KMS-11 (cell line): Measurements from ENCODE around the gene IL21R.

Experiments used
- H2AFZ ChIP-seq: fragments of 200-600 bp; sonication (generic); 2 replicates; pipeline ENCODE4 v1.6.1; 2016; ENCODE audit warnings: antibody characterized with exemption, mixed run types, low read depth
- H3K27ac ChIP-seq: fragments of 200-600 bp; sonication (generic); 2 replicates; pipeline ENCODE4 v1.6.1; 2016; ENCODE audit warnings: mild to moderate bottlenecking, mixed run types
- H3K27me3 ChIP-seq: fragments of 200-600 bp; sonication (generic); 2 replicates; pipeline ENCODE4 v1.6.1; 2017; ENCODE audit warnings: mild to moderate bottlenecking, low read depth, mixed run types, moderate library complexity; ENCODE audit not compliant: insufficient read depth
- H3K36me3 ChIP-seq: fragments of 200-600 bp; sonication (generic); 2 replicates; pipeline ENCODE4 v1.6.1; 2017; ENCODE audit warnings: mild to moderate bottlenecking, mixed run types; ENCODE audit not compliant: insufficient read depth
- H3K4me1 ChIP-seq: fragments of 200-600 bp; sonication (generic); 2 replicates; pipeline ENCODE4 v1.6.1; 2016; ENCODE audit warnings: mild to moderate bottlenecking, low read depth, mixed run types; ENCODE audit not compliant: poor library complexity, severe bottlenecking
- H3K4me2 ChIP-seq: fragments of 200-600 bp; sonication (generic); 2 replicates; pipeline ENCODE4 v1.7.0; 2016; ENCODE audit warnings: mild to moderate bottlenecking, mixed run types
- H3K4me3 ChIP-seq: fragments of 200-600 bp; sonication (generic); IDR thresholded peaks from 2 replicates; pipeline ENCODE4 v1.6.1; 2017; ENCODE audit warnings: low read depth, low read length, mixed read lengths; ENCODE audit not compliant: insufficient read depth
- H3K79me2 ChIP-seq: fragments of 200-600 bp; sonication (generic); 2 replicates; pipeline ENCODE4 v1.6.1; 2016; ENCODE audit warnings: low read depth, mixed run types; ENCODE audit not compliant: insufficient read depth
- H3K9ac ChIP-seq: fragments of 200-600 bp; sonication (generic); 2 replicates; pipeline ENCODE4 v1.6.1; 2016; ENCODE audit warnings: mild to moderate bottlenecking, mixed run types
- H4K20me1 ChIP-seq: fragments of 200-600 bp; sonication (generic); 2 replicates; pipeline ENCODE4 v1.6.1; 2016; ENCODE audit warnings: mild to moderate bottlenecking, mixed run types; ENCODE audit not compliant: insufficient read depth
- CTCF ChIP-seq: fragments of 200-600 bp; sonication (generic); conservative IDR thresholded peaks from 2 replicates; pipeline ENCODE4 v1.6.1; 2017; ENCODE audit warnings: low read depth, mild to moderate bottlenecking, antibody characterized with exemption, low read length, moderate library complexity, mixed read lengths

IL21R gene

DNA sequence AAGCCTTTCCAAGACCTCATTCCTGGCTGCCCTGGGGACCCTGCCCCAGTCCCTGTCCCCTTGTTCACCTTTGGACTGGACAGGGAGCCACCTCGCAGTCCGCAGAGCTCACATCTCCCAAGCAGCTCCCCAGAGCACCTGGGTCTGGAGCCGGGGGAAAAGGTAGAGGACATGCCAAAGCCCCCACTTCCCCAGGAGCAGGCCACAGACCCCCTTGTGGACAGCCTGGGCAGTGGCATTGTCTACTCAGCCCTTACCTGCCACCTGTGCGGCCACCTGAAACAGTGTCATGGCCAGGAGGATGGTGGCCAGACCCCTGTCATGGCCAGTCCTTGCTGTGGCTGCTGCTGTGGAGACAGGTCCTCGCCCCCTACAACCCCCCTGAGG lies 38.7 kb upstream of the IL21R start:
- TF ChIP-seq CTCF: no peak
- Histone ChIP-seq H3K9ac (no peak overlapping the region), H3K79me2 (no peaks in the 10 kb centered on the region), H4K20me1 (no peaks in the 10 kb centered on the region), H3K36me3 (no peaks in the 10 kb centered on the region), H3K4me3 (no peak overlapping the region), H3K27me3 (no peaks in the 10 kb centered on the region), H3K27ac (no peak overlapping the region), H2AFZ (no peak overlapping the region), H3K4me1 (peaks cover 14% of the 10 kb centered on the region), H3K4me2 (no peak overlapping the region)

- Histone ChIP-seq H2AFZ (no peak overlapping the region), H4K20me1 (no peaks in the 10 kb centered on the region), H3K4me3 (no peak overlapping the region), H3K27me3 (no peaks in the 10 kb centered on the region), H3K36me3 (no peaks in the 10 kb centered on the region), H3K79me2 (no peaks in the 10 kb centered on the region), H3K4me1 (peaks cover 14% of the 10 kb centered on the region), H3K27ac (no peak overlapping the region), H3K4me2 (no peak overlapping the region), H3K9ac (no peak overlapping the region)
- TF ChIP-seq CTCF: no peak
Observed at GRCh38 chr16:27363797-27364196, 38.2 kb upstream of the IL21R start.

- Histone ChIP-seq H3K27ac (no peak overlapping the region), H3K79me2 (no peaks in the 10 kb centered on the region), H4K20me1 (no peaks in the 10 kb centered on the region), H3K4me3 (no peak overlapping the region), H3K36me3 (no peaks in the 10 kb centered on the region), H3K27me3 (no peaks in the 10 kb centered on the region), H3K4me2 (no peak overlapping the region), H2AFZ (no peak overlapping the region), H3K9ac (no peak overlapping the region), H3K4me1 (peaks cover 14% of the 10 kb centered on the region)
- no peak for TF ChIP-seq CTCF
Observed at GRCh38 chr16:27364493-27365141, 37.4 kb upstream of the IL21R start.

DNA sequence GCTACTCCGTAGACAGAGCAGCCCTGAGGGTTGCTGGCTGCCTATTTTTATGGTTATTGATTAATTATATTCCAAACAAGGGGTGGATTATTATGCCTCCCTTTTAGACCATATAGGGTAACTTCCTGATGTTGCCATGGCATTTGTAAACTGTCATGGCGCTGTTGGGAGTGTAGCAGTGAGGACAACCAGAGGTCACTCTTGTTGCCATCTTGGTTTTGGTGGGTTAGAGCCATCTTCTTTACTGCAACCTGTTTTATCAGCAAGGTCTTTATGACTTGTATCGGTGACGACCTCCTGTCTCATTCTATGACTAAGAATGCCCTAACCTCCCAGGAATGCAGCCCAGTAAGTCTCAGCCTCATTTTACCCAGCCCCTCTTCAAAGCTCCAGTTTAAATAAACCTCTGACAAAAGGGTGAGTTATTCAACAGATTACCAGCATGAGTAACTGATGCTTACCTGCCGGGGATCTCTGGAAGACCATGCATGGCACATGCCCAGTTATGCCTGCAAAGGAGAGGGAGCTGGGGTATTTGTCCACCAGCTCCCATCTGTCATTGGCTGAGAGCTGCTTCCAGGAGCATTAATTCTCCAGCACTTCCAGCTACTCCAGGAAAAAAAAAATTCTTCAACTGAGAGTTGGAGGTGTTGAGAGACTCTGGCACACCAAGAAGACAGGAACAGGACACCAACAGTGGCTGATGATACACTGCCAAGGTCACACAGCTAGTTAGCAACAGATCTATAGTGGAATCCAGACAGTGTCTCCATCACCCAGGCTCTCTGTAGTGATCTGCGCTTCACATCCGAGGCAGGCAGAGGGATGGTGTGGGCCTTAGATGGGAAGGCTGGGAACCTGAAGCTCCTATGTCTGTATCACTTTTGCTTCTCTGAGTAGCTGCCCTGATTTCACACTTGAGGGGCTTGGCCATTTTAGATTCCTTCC lies 36.6 kb upstream of the IL21R start:
- Histone ChIP-seq H3K4me3 (no peak overlapping the region), H3K36me3 (no peaks in the 10 kb centered on the region), H3K27ac (no peak overlapping the region), H3K9ac (no peak overlapping the region), H2AFZ (no peak overlapping the region), H4K20me1 (no peaks in the 10 kb centered on the region), H3K27me3 (no peaks in the 10 kb centered on the region), H3K4me2 (no peak overlapping the region), H3K4me1 (peaks cover 14% of the 10 kb centered on the region), H3K79me2 (no peaks in the 10 kb centered on the region)
- TF ChIP-seq CTCF: no peak
